Endothelial cell of umbilical vein (primary cell): ENCODE measurements around the gene BRPF1.

Experiments used
- CTCF ChIP-seq, 2 donors: IDR thresholded peaks; 1 replicate in 1 of 2; 2 replicates in 1 of 2; pipeline ENCODE4 v1.5.1; 2011; ENCODE audit warnings: low read length in 2 of 2, mild to moderate bottlenecking in 2 of 2, moderate library complexity in 2 of 2, control low read depth in 1 of 2, inconsistent platforms in 1 of 2, low read depth in 1 of 2; ENCODE audit not compliant: insufficient read depth in 1 of 2; ENCODE audit errors: extremely low read depth in 1 of 2
- MYC ChIP-seq: IDR thresholded peaks from one replicate; pipeline ENCODE4 v1.6.1; 2011; ENCODE audit warnings: mild to moderate bottlenecking, low read depth, low read length
- POLR2A ChIP-seq: IDR thresholded peaks from 2 replicates; pipeline ENCODE4 v1.6.1; 2012; ENCODE audit warnings: low read depth, mild to moderate bottlenecking, control low read depth, low read length
- TF ChIP-seq, protein P1 (sequence below): IDR thresholded peaks from 2 replicates; pipeline ENCODE4 v1.6.1; 2011; ENCODE audit not compliant: insufficient read depth, insufficient read length

DNA sequence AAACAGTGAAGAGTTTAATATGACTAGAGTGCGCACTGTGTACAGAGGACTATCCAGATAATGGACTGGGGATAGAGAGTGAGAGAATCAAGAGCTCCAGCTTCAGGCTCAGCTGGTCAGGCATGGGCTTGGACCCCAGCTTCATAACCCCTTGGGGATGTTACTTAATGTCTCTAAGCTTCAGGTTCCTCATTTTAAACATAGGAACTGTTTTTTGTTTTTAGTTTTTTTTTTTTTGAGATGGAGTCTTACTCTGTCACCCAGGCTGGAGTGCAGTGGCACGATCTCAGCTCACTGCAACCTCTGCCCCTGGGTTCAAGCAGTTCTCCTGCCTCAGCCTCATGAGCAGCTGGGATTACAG, 9.9 kb upstream of the BRPF1 start:
- no peak for TF ChIP-seq MYC
- no peak for TF ChIP-seq CTCF (IDR thresholded peaks at IDR 0.05; ENCODE audit: extremely low read depth in 1 of 2, insufficient read depth in 1 of 2, low read depth in 1 of 2, low read length in 2 of 2)
- no peak for TF ChIP-seq POLR2A
- TF ChIP-seq, protein P1, sequence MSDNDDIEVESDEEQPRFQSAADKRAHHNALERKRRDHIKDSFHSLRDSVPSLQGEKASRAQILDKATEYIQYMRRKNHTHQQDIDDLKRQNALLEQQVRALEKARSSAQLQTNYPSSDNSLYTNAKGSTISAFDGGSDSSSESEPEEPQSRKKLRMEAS: no peak
